Gastrocnemius medialis (tissue), 4 donors: Measurements from ENCODE around the gene NCOA6. TPM values are rescaled to one million over a fixed set of nuclear protein-coding genes. Genes with fewer than 3 reads are reported as not detected.

Experiments
- ATAC-seq, 2 donors: fragments of 150-250 bp; one replicate each; pipeline ENCODE4 v1.9.1; 2016
- DNase-seq, 2 donors: peaks; one replicate each; pipeline ENCODE4 v3.0.0-alpha.2; 2019
- H3K27ac ChIP-seq, 4 donors: fragments of 200-600 bp; sonication (generic); 1 replicate in 1 of 4; 2 replicates in 3 of 4; pipeline ENCODE4 v1.5.1; 2016 to 2018; ENCODE audit warnings: mild to moderate bottlenecking in 2 of 4, moderate library complexity in 1 of 4
- H3K27me3 ChIP-seq, 3 donors: fragments of 200-600 bp; sonication (generic) in 2 of 3; 1 replicate in 1 of 3; 2 replicates in 2 of 3; pipeline versions ENCODE4 v1.5.1 to v1.6.0; 2016 to 2019; ENCODE audit warnings: mild to moderate bottlenecking in 1 of 3, moderate library complexity in 1 of 3
- H3K36me3 ChIP-seq, 2 donors: fragments of 200-600 bp; sonication (generic) in 1 of 2; one replicate each; pipeline ENCODE4 v1.5.1; 2017 to 2018
- H3K4me1 ChIP-seq, 2 donors: fragments of 200-600 bp; sonication (generic) in 1 of 2; one replicate each; pipeline ENCODE4 v1.5.1; 2016 to 2017; ENCODE audit warnings: mild to moderate bottlenecking in 2 of 2
- H3K4me3 ChIP-seq, 4 donors: fragments of 200-600 bp; sonication (generic) in 3 of 4; 1 replicate in 1 of 4; 2 replicates in 3 of 4; pipeline ENCODE4 v1.5.1; 2016 to 2019; ENCODE audit warnings: mild to moderate bottlenecking in 2 of 4
- H3K9me3 ChIP-seq, 3 donors: fragments of 200-600 bp; sonication (generic) in 2 of 3; 1 replicate in 1 of 3; 2 replicates in 2 of 3; pipeline ENCODE4 v1.5.1; 2016 to 2019
- CTCF ChIP-seq, 5 experiments: fragments of 450-650 bp in 3 of 5; fragments of 200-600 bp in 2 of 5; sonication (generic) in 2 of 5; IDR thresholded peaks in 4 of 5; conservative IDR thresholded peaks in 1 of 5; 1 replicate in 4 of 5; 2 replicates in 1 of 5; pipeline ENCODE4 v1.5.1; 2016 to 2019; ENCODE audit warnings: antibody characterized with exemption in 5 of 5, mild to moderate bottlenecking in 3 of 5, moderate library complexity in 3 of 5
- POLR2A ChIP-seq, 2 donors: fragments of 450-650 bp; IDR thresholded peaks; one replicate each; pipeline ENCODE4 v1.6.1; 2017; ENCODE audit warnings: antibody characterized with exemption in 2 of 2, mild to moderate bottlenecking in 2 of 2, moderate library complexity in 2 of 2
- in situ Hi-C, 4 donors: fragments of 200-750 bp; cut with MboI; loops; one replicate each; pipeline versions ENCODE4 v1.15.0 to v1.8.0; 2017; ENCODE audit warnings: low sequenced_read_pairs in 4 of 4
- intact Hi-C: fragments of 100-400 bp; cut with DNase I; formaldehyde crosslinking; loops from one replicate; pipeline ENCODE4 v1.15.1; 2023; ENCODE audit warnings: low total_unique reads
- total RNA-seq, 4 donors: library from RNA; depleted of rRNA; stranded (reverse); fragments of >200 nt; gene quantifications; one replicate each; pipeline versions ENCODE4 v1.1.0 to v1.2.3, GENCODE V29; 2016

NCOA6 gene
- 10 to 100 TPM; 10.9 to 12.7 (median 11.6) TPM for total RNA-seq

DNA sequence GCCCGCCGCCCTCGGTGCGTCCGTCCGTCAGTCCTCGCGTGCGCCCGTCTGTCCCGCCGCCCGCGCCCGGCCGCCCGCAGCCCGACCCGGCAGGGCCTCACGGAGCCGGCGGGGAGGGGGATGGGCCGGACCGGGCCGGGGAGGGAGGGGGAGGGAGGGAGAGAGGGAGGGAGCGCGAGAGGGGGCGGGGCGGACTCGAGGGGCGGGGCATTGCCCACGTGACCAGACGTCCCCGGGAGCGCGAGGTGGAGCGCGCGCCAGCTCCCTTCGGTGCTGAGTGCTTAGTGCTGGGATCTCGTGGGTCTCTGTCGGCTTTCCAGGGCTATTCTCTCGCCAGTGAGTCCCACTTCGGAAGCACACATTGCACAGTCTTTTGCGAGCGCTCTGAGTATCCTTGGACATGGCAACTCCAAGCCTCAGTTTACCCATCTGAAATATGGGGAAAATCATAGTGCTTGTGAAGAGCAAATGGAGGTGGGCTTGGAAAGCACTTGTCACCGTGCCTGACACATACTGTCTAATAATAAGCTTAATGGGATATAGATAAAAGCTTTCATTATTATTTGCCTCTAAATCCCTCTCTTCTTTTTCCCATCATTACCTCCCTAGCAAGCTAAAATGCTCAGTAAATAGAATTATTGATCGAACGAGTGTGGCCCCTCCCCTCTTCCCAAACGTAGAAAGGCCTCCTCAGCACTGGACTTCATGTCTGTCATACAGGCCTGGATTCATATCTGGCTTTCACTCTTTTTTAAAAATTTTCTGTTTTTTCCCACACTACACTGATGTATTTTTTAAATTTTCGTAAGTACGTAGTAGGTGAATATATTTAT lies at the start of gene NCOA6:
Gene NCOA6 (minus strand): TSS at position 122 of the 833 bp plus-strand sequence. CDS start 43,296 bp downstream, outside the sequence.
- no peaks in the 10 kb centered on the region for H3K9me3 ChIP-seq
- H3K27ac ChIP-seq, result peak within 1 kb of the TSS; percentile 84 to 97 (median 94)
- peaks cover 31 to 33% of the 10 kb centered on the region in 2 donors for H3K4me1 ChIP-seq
- in situ Hi-C loops (loop anchor here in 1 of 4 donors (25.0 kb wide), 1 partner anchor 387 kb away; no protein-coding TSS in a partner anchor), intact Hi-C loops (loop anchor here (2.0 to 10.0 kb wide), 4 partner anchors 47 to 629 kb away; partner anchors contain the start of genes CEP250, GGT7, MMP24OS and TRPC4AP)
- no peak for TF ChIP-seq CTCF (IDR thresholded peaks at IDR 0.05 in 4 of 5, conservative IDR thresholded peaks at IDR 0.05 in 1 of 5)
- peak in 1 of 2 donors; percentile 71 for TF ChIP-seq POLR2A (IDR thresholded peaks at IDR 0.05)
- peak; percentile 81 to 86 for ATAC-seq
- no peaks in the 10 kb centered on the region for H3K36me3 ChIP-seq
- H3K4me3 ChIP-seq, result peak within 1 kb of the TSS; percentile 76 to 93 (median 88)
- peak; percentile 86 to 90 for DNase-seq
- no peaks in the 10 kb centered on the region for H3K27me3 ChIP-seq

- ATAC-seq (peak; percentile 54 to 60), DNase-seq (peak; percentile 74 to 88)
- in situ Hi-C loops, result loop anchor here (5.0 to 25.0 kb wide), 5 partner anchors 83 to 221 kb away; partner anchors contain the start of genes TRPC4AP (in 4 of the 4), GSS (in 3 of the 4) and MYH7B (in 3 of the 4)
- no peaks in the 10 kb centered on the region for H3K36me3 ChIP-seq
- no peaks in the 10 kb centered on the region for H3K9me3 ChIP-seq
- TF ChIP-seq CTCF (IDR thresholded peaks at IDR 0.05 in 4 of 5, conservative IDR thresholded peaks at IDR 0.05 in 1 of 5), result peak; percentile 81 to 97 (median 93)
- TF ChIP-seq POLR2A (IDR thresholded peaks at IDR 0.05), result no peak
- intact Hi-C loops, result loop anchor here (1.0 to 5.0 kb wide), 4 partner anchors 48 to 273 kb away; partner anchors contain the start of genes EDEM2 and TRPC4AP
- H3K4me3 ChIP-seq, result no peak overlapping the region
- H3K27ac ChIP-seq, result peak overlapping the region; percentile 87 to 97 (median 96)
- H3K27me3 ChIP-seq, result no peaks in the 10 kb centered on the region
- H3K4me1 ChIP-seq, result peaks cover 50 to 59% of the 10 kb centered on the region in 2 donors
These were observed 48.7 kb upstream of the NCOA6 start for GRCh38 chr20:34874094-34874654.

- ATAC-seq (no peak), DNase-seq (no peak)
- Histone ChIP-seq H3K36me3 (no peaks in the 10 kb centered on the region), H3K27me3 (no peaks in the 10 kb centered on the region), H3K9me3 (no peaks in the 10 kb centered on the region), H3K4me1 (peaks cover 54 to 57% of the 10 kb centered on the region in 2 donors), H3K4me3 (no peak overlapping the region), H3K27ac (peak overlapping the region; percentile 86 to 97 (median 92))
- intact Hi-C loops, result loop anchor here (1.0 to 5.0 kb wide), 5 partner anchors 49 to 274 kb away; partner anchors contain the start of genes EDEM2, NCOA6 and TRPC4AP
- TF ChIP-seq POLR2A (IDR thresholded peaks at IDR 0.05) (no peak), CTCF (IDR thresholded peaks at IDR 0.05 in 4 of 5, conservative IDR thresholded peaks at IDR 0.05 in 1 of 5) (no peak)
- in situ Hi-C loops, result loop anchor here (5.0 to 25.0 kb wide), 5 partner anchors 84 to 221 kb away; partner anchors contain the start of genes TRPC4AP (in 4 of the 4), GSS (in 3 of the 4) and MYH7B (in 3 of the 4)
These were observed 48.2 kb upstream of the NCOA6 start for GRCh38 chr20:34873583-34874093.

- in situ Hi-C loops, result loop anchor here (5.0 to 25.0 kb wide), 5 partner anchors 85 to 222 kb away; partner anchors contain the start of genes TRPC4AP (in 4 of the 4), GSS (in 3 of the 4) and MYH7B (in 3 of the 4)
- H3K36me3 ChIP-seq, result no peaks in the 10 kb centered on the region
- peaks cover 46 to 51% of the 10 kb centered on the region in 2 donors for H3K4me1 ChIP-seq
- ATAC-seq, result peak; percentile 20 to 42
- H3K27me3 ChIP-seq, result no peaks in the 10 kb centered on the region
- H3K9me3 ChIP-seq, result no peaks in the 10 kb centered on the region
- intact Hi-C loops, result loop anchor here (2.0 to 5.0 kb wide), 3 partner anchors 48 to 275 kb away; partner anchors contain the start of genes EDEM2 and NCOA6
- peak within 1 kb of the TSS; percentile 76 to 87 (median 84) for H3K4me3 ChIP-seq
- H3K27ac ChIP-seq, result peak within 1 kb of the TSS; percentile 86 to 97 (median 92)
- TF ChIP-seq POLR2A (IDR thresholded peaks at IDR 0.05), result peak; percentile 52 to 83
- peak; percentile 22 to 83 (median 77) for TF ChIP-seq CTCF (IDR thresholded peaks at IDR 0.05 in 4 of 5, conservative IDR thresholded peaks at IDR 0.05 in 1 of 5)
- peak; percentile 75 to 85 for DNase-seq
These were observed 47.3 kb upstream of the NCOA6 start, which contains the start of gene GGT7 for GRCh38 chr20:34872622-34873224. Gene GGT7 (minus strand): TSS chr20:34872856. CDS start chr20:34872815, 41 bp downstream.
